Activated CD8-positive, alpha-beta T cell treated with anti-CD3 and anti-CD28 coated beads for 36 hours (primary cell): ENCODE measurements around the gene RNMT. TPM values are rescaled to one million over a fixed set of nuclear protein-coding genes. Genes with fewer than 3 reads are reported as not detected.

Source experiments
- ATAC-seq: fragments of 200-7000 bp; cut with Tn5 transposase; one replicate; pipeline ENCODE4 v1.10.0; 2021; ENCODE audit warnings: mild to moderate bottlenecking, moderate library complexity
- CTCF ChIA-PET: fragments of 350-600 bp; sonication (Branson Sonifier 250); formaldehyde crosslinking; loops from one replicate; lab custom pipeline; 2021; ENCODE audit warnings: antibody characterized with exemption; lab: Charles Lee
- POLR2A ChIA-PET: fragments of 350-600 bp; sonication (Branson Sonifier 250); formaldehyde crosslinking; loops from one replicate; lab custom pipeline; 2021; ENCODE audit warnings: antibody characterized with exemption; lab: Charles Lee
- DNase-seq: peaks from one replicate; pipeline ENCODE4 v3.0.0-alpha.2; 2020
- H3K27ac Mint-ChIP-seq: one replicate; pipeline ENCODE4 v1.8.0; 2021; ENCODE audit warnings: mild to moderate bottlenecking, mixed read lengths
- H3K27me3 Mint-ChIP-seq: one replicate; pipeline ENCODE4 v1.8.0; 2021; ENCODE audit warnings: mixed read lengths
- H3K36me3 Mint-ChIP-seq: one replicate; pipeline ENCODE4 v1.8.0; 2021; ENCODE audit warnings: low read depth, mixed read lengths
- H3K4me1 Mint-ChIP-seq: one replicate; pipeline ENCODE4 v1.8.0; 2021; ENCODE audit warnings: low read depth, mixed read lengths
- H3K4me3 Mint-ChIP-seq: one replicate; pipeline ENCODE4 v1.8.0; 2021; ENCODE audit warnings: mild to moderate bottlenecking, moderate library complexity, mixed read lengths
- H3K9me3 Mint-ChIP-seq: one replicate; pipeline ENCODE4 v1.8.0; 2021; ENCODE audit warnings: mixed read lengths
- CTCF ChIP-seq: fragments of 200-600 bp; IDR thresholded peaks from one replicate; pipeline ENCODE4 v1.8.0; 2022; ENCODE audit warnings: antibody characterized with exemption, mild to moderate bottlenecking
- intact Hi-C: fragments of 100-400 bp; cut with micrococcal nuclease; formaldehyde crosslinking; loops from one replicate; pipeline ENCODE4 v1.10.0; 2022
- total RNA-seq, 2 experiments: library from RNA; stranded (reverse); gene quantifications; one replicate each; pipeline ENCODE4 v1.2.3, GENCODE V29; 2021

Gene RNMT
- total RNA-seq, 2 experiments from 2014 or later: 76.4 to 84.4 TPM

GRCh38 chr18:13720123-13720522 lies 6.3 kb upstream of the RNMT start:
- Mint-ChIP-seq H3K4me3 (no peak overlapping the region), H3K27ac (no peak overlapping the region), H3K27me3 (no peaks in the 10 kb centered on the region), H3K36me3 (peaks cover 35% of the 10 kb centered on the region), H3K9me3 (peaks cover 1% of the 10 kb centered on the region), H3K4me1 (peaks cover 37% of the 10 kb centered on the region)
- POLR2A ChIA-PET: interaction anchor here (0.5 to 0.7 kb wide), 3 partner anchors 37 to 577 kb away, joined by 3 read pairs; no protein-coding TSS in a partner anchor
- CTCF ChIA-PET: no interaction called here
- intact Hi-C loops: no loop called here
- TF ChIP-seq CTCF: no peak
- DNase-seq (no peak), ATAC-seq (no peak)

GRCh38 chr18:13720847-13721246 lies 5.6 kb upstream of the RNMT start:
- H3K9me3 Mint-ChIP-seq: peaks cover 1% of the 10 kb centered on the region
- intact Hi-C loops: no loop called here
- H3K36me3 Mint-ChIP-seq: peaks cover 40% of the 10 kb centered on the region
- ATAC-seq: no peak
- ChIA-PET POLR2A (no interaction called here), CTCF (no interaction called here)
- H3K4me1 Mint-ChIP-seq: peaks cover 40% of the 10 kb centered on the region
- no peak for TF ChIP-seq CTCF
- no peaks in the 10 kb centered on the region for H3K27me3 Mint-ChIP-seq
- DNase-seq: no peak
- no peak overlapping the region for H3K4me3 Mint-ChIP-seq
- H3K27ac Mint-ChIP-seq: no peak overlapping the region

GRCh38 chr18:13725566-13726231 lies 774 bp upstream of the RNMT start:
- CTCF ChIA-PET: interaction anchor here (1.4 kb wide), 1 partner anchor 24 kb away, joined by 5 read pairs; no protein-coding TSS in a partner anchor
- no peak for ATAC-seq
- intact Hi-C loops: no loop called here
- Mint-ChIP-seq H3K27ac (peak overlapping the region; percentile 97), H3K27me3 (no peaks in the 10 kb centered on the region), H3K4me1 (peaks cover 49% of the 10 kb centered on the region), H3K4me3 (peak overlapping the region; percentile 83), H3K36me3 (peaks cover 46% of the 10 kb centered on the region), H3K9me3 (peaks cover 4% of the 10 kb centered on the region)
- POLR2A ChIA-PET: interaction anchor here (0.7 to 1.2 kb wide), 6 partner anchors 17 to 509 kb away, joined by 3 to 4 read pairs (median 4); no protein-coding TSS in a partner anchor
- no peak for DNase-seq
- no peak for TF ChIP-seq CTCF

- peak; percentile 21 for ATAC-seq
- Mint-ChIP-seq H3K9me3 (peaks cover 4% of the 10 kb centered on the region), H3K27me3 (no peaks in the 10 kb centered on the region), H3K4me3 (peak overlapping the region; percentile 83), H3K27ac (peak overlapping the region; percentile 97), H3K4me1 (peaks cover 51% of the 10 kb centered on the region), H3K36me3 (peaks cover 42% of the 10 kb centered on the region)
- intact Hi-C loops: no loop called here
- ChIA-PET POLR2A (interaction anchor here (1.1 to 1.2 kb wide), 2 partner anchors 18 to 495 kb away, joined by 3 to 4 read pairs; no protein-coding TSS in a partner anchor), CTCF (interaction anchor here (1.2 to 1.4 kb wide), 2 partner anchors 9 to 164 kb away, joined by 3 to 4 read pairs; no protein-coding TSS in a partner anchor)
- no peak for TF ChIP-seq CTCF
- DNase-seq: peak; percentile 53
Measured at GRCh38 chr18:13726972-13727331, 479 bp downstream of the RNMT start.

GRCh38 chr18:13730481-13730880 lies 4.0 kb downstream of the RNMT start:
- no peak overlapping the region for H3K4me3 Mint-ChIP-seq
- no peaks in the 10 kb centered on the region for H3K27me3 Mint-ChIP-seq
- H3K4me1 Mint-ChIP-seq: peaks cover 43% of the 10 kb centered on the region
- TF ChIP-seq CTCF: no peak
- no peak for ATAC-seq
- intact Hi-C loops: no loop called here
- ChIA-PET CTCF (no interaction called here), POLR2A (interaction anchor here (0.7 kb wide), 1 partner anchor 429 kb away, joined by 3 read pairs; no protein-coding TSS in a partner anchor)
- H3K27ac Mint-ChIP-seq: no peak overlapping the region
- peaks cover 56% of the 10 kb centered on the region for H3K36me3 Mint-ChIP-seq
- H3K9me3 Mint-ChIP-seq: peaks cover 6% of the 10 kb centered on the region
- no peak for DNase-seq
